ENCODE data around the gene FUT6.
"Not testable (repeated sequence)": the region's sequence is repeated elsewhere in the genome, so short reads cannot be mapped to it uniquely, and the experiment has no call there.

The FUT6 gene

DNA sequence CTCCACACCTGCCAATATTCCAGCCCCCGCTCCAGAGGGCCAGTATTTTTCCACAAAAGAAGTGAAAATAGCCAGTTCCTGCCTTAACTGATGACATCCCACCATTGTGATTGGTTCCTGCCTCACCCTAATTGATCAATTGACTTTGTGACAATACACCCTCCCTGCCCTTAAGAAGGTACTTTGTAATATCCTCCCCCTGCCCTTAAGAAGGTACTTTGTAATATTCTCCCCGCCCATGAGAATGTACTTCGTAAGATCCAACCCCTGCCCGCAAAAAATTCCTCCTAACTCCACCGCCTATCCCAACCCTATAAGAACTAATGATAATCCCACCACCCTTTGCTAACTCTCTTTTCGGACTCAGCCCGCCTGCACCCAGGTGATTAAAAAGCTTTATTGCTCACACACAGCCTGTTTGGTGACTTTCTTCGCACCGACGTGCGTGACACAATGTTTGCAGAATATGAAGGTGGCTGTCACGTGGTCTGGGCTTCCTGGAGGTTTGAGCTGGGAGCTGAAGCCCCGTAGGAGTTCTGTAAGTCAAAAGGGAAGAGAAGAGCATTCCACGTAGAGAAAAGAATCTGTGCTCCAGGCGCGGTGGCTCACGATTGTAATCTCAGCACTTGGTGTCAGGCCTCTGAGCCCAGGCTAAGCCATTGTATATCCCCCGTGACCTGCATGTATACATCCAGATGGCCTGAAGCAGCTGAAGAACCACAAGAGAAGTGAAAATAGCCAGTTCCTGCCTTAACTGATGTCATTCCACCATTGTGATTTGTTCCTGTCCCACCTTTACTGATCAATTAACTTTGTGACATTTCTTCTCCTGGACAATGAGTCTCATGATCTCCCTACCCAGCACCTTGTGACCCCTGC lies 17.9 kb upstream of the FUT6 start:
- DNase-seq (ENCODE audit: low spot score): no peak

DNA sequence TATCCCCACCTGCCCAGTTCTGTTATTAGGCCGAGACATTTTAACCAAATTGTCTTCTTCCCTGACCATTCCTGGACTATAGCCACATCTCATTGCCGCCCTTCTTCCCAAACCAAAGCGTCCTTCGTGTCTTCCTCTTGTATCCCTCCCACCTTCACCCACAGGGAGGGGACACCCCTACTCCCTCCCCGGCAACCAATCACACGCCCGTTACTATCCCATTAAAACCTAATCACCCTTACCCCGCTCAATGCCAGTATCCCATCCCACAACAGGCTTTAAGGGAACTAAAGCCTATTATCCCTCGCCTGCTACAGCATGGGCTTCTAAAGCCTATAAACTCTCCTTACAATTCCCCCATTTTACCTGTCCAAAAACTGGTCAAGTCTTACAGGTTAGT lies 15.6 kb upstream of the FUT6 start:
- DNase-seq (ENCODE audit: low spot score): not testable (repeated sequence)

DNA sequence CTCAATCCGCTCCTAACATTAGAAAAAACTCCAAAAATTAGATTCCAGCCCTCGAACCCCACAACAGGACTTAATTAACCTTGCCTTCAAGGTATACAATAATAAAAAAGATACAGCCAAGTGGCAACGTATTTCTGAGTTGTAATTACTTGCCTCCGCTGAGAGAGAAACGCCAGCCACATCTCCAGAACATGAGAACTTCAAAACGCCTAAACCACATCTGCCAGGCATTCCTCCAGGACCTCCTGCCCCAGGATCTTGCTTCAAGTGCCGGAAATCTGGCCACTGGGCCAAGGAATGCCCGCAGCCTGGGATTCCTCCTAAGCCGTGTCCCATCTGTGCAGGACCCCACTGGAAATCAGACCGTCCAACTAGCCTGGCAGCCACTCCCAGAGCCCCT lies 14.6 kb upstream of the FUT6 start:
- not testable (repeated sequence) for DNase-seq (ENCODE audit: low spot score)

DNA sequence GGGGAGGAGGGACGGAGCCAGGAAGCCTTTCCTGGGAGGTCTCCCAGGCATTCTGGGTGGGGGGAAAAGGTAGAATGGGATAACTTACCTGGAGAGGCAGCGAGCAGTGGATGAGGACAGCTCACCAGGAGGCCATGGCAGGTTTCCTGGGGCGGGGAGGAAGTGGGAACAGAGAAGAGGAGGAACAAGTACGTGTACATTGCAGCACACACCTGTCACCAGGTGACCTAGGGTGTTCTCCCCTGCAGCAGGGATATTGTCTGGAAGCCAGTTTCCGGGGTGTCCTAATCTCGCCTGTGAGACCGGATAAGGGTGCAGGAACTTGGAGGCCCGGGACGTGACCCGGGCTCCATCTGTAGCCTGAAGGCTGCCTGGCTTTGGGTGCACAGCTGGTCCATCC lies 11.8 kb upstream of the FUT6 start, which contains the start of gene FUT3:
FUT3 (minus strand) TSS at position 148 of the 400 bp plus-strand sequence.
- no peak for DNase-seq (ENCODE audit: low spot score)

DNA sequence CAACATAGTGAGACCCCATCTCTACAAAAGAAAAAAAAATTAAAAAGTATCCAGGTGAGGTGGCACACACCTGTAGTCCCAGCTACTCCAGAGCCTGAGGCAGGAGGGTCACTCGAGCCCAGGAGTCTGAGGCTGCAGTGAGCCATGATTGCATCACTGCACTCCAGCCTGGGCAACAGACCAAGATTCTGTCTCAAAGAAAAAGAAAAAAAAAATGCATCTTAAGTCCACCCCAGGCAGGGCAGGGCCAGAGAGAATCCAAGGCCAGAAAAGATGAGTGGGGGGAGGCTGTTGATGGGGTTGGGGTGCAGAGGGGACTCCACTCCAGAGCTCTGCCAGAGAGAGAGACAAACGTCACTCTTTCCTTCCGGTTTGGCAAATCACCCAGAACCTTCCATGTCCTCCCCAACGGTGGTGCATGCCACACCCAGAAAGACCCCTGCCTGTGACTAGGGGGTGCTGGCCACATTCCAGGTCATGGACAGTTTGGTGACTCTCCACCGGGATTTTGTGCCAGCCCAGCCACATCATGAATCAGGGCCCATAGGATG lies 11.3 kb upstream of the FUT6 start:
- no peak for DNase-seq (ENCODE audit: low spot score)

DNA sequence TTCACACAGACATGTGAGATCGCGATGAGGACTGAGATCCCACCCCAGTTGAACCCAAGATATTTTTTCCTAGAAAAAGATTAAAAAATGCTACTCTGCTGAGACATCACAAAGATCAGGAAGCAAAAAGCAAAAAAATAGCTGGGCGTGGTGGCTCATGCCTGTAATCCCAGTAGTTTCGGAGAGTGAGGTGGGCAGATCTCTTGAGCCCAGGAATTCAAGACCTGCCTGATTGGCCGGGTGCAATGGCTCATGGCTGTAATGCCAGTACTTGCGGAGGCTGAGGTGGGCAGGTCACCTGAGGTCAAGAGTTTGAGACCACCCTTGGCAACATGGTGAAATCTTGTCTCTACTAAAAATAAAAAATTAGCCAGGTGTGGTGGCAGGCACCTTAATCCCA lies 10.7 kb upstream of the FUT6 start:
- no peak for DNase-seq (ENCODE audit: low spot score)

DNA sequence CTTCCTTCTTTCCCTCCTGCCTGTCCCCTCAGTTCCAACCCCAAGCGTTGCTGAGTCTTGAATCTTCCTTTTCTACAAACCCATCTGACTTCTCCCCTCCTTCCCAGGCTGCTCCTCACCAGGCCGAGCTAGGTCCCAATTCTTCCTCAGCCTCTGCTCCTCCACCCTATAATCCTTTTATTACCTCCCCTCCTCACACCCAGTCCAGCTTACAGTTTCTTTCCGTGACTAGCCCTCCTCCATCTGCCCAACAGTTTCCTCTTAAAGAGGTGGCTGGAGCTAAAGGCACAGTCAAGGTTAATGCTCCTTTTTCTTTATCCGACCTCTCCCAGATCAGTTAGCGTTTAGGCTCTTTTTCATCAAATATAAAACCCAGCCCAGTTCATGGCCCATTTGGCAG lies 9.1 kb upstream of the FUT6 start:
- DNase-seq (ENCODE audit: low spot score): not testable (repeated sequence)

DNA sequence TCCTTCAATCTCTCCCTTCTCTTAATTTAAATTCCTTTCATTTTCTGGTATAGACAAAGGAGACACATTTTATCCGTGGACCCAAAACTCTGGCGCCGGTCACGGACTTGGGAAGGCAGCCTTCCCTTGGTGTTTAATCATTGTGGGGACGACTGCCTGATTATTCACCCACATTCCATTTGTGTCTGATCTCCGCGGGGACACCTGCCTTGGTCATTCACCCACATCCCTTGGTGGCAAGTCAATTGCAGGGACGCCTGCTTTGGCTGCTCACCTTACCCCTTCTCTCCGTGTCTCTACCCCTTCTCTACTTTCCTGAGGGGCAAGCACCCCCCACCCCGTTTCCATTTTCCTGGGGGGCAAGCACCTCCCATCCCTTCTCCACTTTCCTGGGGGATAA lies 8.3 kb upstream of the FUT6 start:
- not testable (repeated sequence) for DNase-seq (ENCODE audit: low spot score)

DNA sequence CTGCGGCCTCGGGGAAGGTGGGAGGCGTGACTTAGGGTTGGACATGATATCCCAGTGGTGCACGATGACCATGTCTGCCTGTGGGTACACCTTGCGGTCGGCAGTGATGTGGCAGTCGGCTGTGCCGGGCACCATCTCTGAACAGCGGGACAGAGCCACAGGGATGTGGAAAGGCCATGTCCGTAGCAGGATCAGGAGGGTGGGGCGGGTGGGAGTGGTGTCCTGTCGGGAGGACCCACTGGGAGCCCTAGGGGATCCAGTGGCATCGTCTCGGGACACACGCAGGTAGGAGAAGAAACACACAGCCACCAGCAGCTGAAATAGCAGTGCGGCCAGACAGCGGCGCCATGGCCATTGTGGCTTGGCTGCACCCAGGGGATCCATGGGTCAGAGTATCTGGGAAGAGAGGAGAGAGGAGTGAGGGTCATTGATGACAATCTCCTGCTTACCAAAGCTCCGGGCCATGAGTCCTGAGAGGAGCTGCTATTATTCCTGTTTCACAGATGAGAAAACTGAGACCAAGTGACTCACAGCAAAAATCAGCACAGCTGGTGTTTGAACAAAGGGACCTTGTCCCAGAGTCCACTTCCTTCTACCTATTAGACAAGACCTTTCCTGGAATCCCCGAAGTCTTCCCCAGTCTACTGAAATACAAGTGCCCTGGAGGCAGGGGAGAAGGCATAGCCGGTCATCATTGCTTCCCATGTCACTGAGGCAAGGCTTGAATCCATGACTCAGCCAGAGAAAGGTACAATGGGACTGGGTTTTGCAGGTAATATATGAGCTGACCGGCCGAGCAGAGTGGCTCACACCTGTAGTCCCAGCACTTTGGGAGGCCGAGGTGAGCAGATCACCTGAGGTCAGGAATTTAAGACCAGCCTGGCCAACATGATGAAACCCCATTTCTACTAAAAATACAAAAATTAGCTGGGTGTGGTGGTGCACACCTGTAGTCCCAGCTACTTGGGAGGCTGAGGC lies 5.2 kb upstream of the FUT6 start:
- DNase-seq (ENCODE audit: low spot score): no peak

DNA sequence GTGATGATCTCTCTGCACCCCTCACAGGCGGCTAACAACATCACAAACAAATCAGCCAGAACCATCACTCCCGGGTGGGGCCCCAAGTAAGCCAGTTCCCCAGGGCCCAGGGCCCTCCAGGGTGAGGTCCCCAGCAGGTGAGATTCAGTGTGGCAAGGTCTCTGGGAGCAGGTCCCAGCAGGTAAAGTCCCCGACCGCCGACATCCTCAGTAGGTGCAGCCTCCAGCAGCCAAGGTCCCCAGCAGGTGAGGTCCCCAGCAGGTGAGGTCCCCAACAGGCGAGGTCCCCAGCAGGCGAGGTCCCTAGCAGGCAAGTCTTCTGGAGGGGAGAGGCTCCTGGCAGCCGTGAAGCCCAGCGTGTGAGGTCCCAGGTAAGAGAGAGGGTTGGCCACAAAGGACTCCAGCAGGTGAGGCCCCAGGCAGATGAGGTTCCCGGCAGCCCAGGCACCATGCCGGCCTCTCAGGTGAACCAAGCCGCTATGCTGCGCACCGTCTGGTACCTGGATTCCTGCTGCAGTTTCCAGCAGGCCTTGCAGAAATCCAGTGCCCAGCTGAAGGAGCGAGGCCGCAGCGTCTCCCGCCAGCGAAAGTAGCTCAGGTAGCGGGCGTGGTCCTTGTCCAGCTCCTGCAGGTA lies 3.9 kb upstream of the FUT6 start:
- DNase-seq (ENCODE audit: low spot score): no peak

DNA sequence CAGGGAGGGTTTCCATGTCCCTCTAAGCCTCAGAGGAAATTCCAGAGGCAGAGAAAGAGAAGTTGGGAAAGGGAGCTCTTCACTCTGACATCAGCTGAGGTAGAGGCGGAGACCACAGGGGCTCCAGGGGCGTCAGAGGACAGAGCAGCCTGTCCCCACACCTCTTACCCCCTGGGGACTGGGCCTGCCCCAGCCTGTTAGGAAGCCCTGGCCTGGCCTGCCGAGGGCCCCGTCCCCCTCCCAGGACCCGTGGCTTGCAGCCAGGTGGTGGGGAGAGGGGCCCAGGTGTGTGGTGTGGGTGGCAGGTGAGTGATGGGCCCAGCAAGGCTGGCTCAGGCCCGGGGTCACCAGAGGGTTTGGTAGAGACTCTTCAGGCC lies 2.2 kb upstream of the FUT6 start:
- DNase-seq (ENCODE audit: low spot score): not testable (repeated sequence)

DNA sequence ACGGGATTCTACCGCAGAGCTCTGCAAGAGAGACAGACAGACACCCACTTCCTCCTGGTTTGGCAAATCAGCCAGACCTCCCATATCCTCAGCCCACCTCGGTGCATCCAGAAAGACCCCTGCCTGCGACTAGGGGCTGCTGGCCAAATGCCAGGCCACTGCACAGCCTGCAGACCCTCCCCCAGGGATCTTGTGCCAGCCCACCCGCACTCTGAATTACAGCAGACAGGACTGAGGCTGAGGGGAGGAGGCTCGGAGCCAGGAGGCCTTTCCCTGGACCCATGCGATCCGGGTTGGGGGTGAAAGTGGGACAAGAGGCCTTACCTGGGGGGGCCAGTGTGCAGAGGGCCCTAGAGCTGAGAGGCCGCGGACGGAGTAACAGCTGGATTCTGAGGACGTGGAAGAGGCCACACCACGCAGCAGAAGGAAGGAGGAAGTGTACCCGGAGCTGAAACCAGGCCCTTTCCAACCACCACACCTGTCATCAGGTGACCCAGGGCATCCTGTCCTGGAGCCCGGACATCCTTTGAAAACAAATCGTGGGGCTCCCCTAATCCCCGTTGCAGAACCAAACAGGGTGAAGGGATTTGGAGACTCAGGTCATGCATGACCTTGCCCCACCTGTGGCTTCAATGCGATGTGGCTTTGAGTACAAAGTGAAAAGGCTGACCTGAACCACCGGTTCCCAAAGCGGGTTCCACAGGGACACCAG lies 993 bp downstream of the FUT6 start:
- DNase-seq (ENCODE audit: low spot score): no peak

DNA sequence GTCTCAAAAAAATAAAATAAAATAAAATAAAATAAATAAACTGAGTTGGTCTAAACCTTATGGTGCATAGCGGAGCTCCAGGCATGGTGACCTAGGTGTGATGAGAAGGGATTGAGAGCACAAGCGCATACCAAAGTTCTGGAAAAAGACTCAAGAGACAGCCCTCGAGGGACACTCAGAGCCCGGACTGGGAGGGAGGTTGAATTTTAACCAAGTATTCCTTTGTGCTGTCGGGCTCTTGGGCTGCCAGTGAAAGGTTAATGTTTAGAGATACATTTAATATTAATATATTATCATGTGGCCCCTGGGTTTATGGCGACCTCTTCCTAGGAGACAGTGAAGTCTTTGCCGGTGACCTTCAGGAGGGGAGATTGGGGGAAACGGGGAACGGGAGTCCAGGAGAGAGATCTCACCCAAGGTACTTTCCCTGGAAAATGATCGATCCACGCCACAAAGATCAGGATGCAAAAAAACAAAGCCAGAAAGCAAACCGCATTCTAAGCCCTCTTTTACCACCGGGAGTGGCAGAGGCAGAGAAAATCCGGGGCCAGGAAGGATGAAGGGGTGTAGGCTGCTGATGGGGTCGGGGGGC lies 1.6 kb downstream of the FUT6 start:
- DNase-seq (ENCODE audit: low spot score): no peak

DNA sequence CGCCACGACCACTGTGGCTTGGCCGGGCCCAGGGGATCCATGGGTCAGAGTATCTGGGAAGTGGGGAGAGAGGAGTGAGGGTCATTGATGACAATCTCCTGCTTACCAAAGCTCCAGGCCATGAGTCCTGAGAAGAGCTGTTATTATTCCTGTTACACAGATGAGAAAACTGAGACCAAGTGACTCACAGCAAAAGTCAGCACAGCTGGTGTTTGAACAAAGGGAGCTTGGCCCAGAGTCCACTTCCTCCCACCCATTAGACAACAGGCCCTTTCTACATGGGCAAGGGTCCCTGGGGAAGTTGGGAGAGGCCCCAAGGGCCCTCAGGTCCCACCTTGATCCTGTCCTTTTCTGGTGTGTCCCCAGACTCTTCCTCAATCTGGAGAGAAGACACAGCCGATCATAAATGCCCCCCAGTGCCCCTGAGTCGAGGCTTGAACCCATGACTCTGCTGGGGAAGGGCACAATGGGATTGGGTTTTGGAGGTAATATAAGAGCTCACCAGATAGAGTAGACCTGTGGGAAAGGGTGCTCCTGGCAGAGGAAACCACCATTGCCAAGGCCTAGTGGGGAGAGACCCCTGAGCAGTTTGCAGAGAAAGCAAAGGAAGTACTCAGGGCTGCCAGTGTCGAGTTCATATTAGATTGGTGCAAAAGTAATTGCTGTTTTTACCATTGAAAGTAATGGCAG lies 6.8 kb downstream of the FUT6 start:
- no peak for DNase-seq (ENCODE audit: low spot score)

DNA sequence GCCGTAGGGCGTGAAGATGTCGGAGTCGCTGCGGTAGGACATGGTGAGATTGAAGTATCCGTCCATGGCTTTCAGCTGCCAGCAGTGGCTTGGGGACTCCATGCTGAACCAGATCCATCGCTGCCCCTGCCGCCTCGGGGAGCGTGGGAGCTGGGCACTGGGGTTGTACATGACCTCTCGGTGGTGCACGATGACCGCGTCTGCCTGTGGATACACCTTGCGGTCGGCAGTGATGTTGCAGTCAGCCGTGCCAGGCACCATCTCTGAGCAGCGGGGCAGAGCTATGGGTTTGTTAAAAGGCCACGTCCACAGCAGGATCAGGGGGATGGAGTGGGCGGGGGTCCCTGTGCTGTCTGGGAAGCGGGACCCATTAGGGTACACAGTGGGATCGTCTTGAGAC lies 7.4 kb downstream of the FUT6 start:
- DNase-seq (ENCODE audit: low spot score): no peak

DNA sequence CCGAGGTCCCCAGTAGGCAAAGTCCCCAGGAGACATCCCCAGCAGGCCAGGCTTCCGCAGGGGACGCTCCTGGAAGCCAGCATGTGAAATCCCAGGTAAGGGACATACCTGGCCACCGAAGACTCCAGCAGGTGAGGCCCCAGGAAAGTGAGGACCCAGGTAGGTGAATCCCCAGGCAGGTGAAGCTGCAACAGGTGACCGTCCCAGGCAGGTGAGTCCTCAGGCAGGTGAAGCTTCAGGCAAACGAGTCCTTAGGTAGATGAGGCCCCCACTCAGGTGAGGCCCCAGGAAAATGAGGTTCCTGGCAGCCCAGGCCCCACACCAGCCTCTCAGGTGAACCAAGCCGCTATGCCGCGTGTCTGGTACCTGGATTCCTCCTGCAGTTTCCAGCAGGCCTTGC lies 8.3 kb downstream of the FUT6 start:
- no peak for DNase-seq (ENCODE audit: low spot score)

DNA sequence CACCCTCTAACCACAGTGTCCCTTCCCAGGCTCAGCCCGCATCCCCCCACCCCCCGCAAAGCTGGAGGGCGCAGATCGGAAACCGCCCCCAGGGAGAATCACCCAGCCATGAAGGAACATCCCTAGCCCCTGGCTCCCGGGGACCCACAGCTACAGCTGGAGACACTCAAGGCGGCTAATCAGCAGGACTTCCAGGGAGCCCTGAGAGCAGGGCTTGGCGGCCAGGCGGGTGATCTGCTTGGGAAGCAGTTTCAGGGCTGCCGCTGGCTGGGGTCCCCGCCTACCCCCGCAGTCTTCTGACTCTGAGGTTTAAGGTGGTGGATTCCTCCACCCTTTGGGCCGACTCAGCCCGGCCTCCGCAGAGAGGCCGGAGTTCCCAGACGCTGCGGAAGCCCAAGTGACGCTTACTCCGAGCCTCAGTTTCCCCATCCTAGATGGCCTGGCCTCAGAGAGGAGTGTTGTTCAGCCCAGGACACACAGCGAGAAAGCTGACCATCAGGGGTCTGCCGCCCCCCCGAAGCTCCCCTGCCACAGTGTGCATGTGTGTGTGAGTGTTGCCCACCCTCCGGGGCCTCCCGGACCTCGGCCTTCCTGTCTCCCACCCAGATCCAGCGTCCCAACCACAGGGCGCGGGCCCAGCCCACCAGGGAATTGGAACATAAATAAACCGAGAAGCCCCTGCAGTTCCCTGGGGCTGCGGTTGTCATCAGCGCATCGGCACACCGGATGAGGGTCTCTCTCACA lies 9.8 kb downstream of the FUT6 start:
- DNase-seq (ENCODE audit: low spot score): no peak

DNA sequence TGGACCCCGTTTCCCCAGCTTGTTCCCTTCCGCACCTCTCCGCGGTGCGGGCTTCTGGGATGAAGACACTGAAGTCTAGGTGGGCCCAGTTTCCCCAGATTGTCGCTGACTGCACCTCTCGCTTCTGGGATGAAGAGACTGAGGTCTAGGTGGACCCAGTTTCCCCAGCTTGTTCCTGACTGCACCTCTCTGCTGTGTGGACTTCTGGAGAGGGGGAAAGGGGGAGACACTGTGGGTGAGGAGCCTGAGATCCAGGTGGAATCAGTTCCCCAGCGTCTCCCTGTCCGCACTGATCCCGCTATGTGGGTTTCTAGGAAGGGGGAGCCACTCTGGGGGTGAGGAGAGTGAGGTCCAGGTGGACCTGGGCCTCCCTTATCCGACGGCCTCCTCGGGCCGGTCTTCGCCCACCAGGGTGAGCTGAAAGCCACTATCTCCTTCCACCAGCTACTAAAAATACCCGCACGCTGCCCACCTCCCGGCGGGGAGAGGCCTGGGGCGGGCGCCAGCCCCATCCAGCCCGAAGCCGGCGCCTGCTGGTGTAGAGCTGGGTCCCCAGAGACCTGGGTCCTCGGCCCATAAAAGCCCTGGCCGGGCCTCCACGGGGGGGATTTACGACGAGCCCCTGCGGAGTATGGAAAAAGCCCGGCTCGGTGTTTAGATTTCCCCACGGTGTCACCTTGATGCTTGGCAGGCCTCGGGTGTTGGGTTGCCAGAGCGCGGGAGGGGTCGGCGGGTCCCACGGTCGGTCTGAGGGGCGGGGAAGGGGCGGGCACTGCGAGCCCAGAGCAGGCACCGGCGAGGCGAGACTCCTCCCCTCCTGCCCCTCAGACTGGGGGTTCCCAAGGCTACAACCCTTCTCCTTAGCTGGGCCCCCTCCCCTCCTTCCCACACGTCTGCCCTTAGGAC lies 10.6 kb downstream of the FUT6 start:
- no peak for DNase-seq (ENCODE audit: low spot score)

Measured in AG08395 (cell line).